HG03175 (cell line): ENCODE results near the gene USP49.
"Not testable (repeated sequence)": the region's sequence is repeated elsewhere in the genome, so short reads cannot be mapped to it uniquely, and the experiment has no call there.

ENCODE experiments used
- ATAC-seq: cut with Tn5 transposase; IDR thresholded peaks from one replicate; pipeline ENCODE4 v1.9.1; 2021; ENCODE audit warnings: mild to moderate bottlenecking, moderate library complexity; ENCODE audit not compliant: unreplicated experiment

Gene USP49

GRCh38 chr6:41783106-41783780, 111.9 kb downstream of the USP49 start:
- no peak for ATAC-seq

- ATAC-seq: no peak
These were observed 113.8 kb downstream of the USP49 start for GRCh38 chr6:41781366-41781730.

DNA sequence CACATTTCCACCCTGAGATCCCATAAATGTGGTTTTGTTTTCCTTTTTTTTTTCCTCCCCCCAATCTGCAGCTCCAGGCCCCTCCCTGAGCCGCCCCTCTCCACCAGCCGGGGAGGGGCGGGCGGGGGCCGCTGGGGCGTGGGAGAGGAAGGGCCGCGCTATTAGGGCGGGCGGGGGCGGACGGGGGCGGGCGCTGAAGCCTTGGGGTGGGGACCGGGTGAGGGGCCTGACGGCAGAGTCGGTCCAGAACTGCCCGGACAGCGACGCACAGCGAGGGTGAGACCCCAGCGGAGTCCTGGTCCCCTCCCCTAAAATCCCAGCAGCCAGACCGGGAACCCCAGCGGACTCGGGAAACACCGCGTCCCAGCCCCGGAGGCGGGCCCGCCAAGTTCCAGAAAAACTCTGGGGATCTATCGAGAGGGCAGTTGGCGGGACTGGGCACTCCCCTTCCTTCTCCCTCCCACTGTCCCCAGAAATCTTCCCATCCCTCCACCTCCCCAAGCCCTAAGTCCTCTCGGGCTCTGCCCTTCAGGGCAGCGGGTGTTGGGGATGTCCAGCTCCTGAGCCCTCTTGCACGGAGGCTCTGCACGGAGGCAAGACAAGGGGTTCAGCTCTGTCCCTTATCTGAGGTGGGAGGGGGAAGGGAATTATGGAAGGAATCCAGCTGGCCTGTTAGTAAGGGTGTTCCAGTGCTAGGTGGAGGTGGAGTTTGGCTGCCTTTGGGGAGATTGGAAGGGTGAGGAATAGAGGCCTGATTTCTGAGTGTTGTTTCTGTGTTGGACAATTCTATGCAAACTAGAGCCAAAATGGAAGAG, 114.4 kb downstream of the USP49 start, which contains the start of gene PRICKLE4:
Gene PRICKLE4 (plus strand): TSS at position 232 of the 815 bp plus-strand sequence. CDS start 2,692 bp downstream, outside the sequence.
- no peak for ATAC-seq

- peak; percentile 94 for ATAC-seq
These were observed 115.2 kb downstream of the USP49 start, which contains the start of gene FRS3 for GRCh38 chr6:41779788-41780550. TSS of gene FRS3 (minus strand) at chr6:41779900. CDS start at chr6:41776987, 2,913 bp downstream.

DNA sequence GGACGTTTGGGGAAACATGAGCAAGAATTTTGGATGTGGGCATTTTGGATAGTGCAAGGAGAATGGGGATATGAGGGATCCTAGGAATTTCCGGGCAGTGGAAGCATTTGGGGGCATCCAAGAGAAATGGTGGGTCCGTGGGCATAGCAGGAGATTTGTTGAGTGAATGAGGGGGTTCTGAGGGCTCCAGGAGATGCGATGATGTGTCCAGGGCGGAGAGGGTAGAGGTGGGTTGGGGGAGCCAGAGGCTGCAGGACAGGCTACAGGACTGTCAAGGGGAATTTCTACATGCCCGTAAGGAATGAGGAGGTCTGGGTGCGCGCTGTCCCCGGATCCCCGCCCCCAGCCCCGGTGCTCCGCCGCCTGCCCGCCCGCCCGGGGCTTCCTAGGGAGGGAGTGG, 115.8 kb downstream of the USP49 start:
- no peak for ATAC-seq

- no peak for ATAC-seq
These were observed 116.3 kb downstream of the USP49 start for GRCh38 chr6:41778895-41779294.

DNA sequence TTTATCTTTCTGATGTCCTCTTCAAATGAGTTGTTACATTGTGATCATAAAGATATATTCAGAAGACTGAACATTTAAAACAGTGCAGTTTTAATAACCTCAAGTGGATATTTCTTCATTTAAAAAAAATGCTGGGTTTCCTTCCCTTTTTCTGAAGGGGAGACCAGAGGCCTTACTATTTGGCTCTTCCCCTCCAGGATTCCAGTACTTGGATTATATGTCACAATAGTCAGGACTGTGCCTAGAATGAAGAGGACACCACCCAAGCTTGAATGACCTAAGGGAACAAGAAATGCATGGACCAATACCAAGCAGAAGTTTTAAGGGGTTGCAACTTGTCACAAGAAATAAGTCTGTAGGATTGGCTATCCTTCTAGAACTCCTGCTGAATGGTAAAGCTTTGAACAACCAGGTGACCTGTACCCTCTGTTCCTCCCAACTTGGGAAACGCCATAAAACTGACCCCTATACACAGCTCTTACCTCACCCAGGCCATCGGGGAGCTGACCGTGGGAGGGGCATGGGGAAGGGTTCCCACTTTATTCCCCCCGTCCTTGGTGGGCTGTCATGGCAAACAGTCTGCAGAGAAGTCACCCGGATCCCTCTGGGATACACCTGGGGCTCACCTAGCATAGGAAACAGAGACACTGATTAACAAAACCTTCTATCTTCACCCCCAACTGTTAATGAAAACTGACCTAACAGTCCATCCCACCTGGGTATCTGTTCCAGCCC, 117.5 kb downstream of the USP49 start:
- no peak for ATAC-seq

DNA sequence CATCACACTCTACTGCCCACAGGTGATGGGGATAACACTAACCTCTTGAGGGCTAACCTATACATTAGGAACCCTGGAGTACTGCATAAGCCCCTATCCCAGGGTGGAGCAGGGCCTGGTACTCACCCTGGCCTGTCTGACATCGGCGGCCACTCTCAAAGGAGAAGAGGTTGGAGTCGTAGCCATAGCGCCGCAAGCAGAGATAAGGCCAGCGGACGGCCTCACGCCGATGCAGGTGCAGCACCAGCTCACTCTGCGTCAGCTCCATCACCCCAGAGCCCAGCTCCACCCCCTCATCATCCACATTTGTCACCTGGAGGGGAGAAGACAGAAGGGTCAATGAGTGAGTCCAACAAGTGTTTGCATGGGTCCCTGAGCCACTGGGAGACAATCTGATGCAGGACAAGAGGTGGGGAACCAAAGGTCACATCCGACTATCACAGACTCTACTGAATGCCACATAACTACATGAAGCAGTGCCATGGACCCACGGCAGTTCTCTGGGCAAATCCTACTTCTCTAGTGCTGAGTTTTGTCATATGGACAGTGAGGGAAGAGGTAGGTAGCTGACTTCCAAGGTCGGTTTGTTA, 119.8 kb downstream of the USP49 start:
- no peak for ATAC-seq

DNA sequence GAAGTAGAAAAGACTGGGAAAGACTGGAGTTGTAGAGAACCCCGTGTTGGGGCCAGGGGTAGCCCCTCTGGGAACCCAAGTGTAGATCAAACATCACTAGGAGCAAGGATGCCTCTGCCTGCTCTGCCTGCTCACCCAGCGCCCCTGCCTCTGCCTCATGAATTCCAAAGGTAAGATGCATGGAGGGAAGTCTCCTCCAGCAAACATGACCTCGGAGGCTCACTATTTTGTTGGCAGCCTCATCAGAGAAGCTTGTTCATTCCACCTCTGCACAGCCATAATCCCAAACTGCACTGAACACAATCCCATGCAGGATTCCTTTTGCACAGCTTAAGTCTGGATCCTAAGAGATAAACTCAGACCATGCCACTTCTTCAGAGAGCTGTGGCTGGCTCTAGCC, 120.3 kb downstream of the USP49 start:
- ATAC-seq: no peak

GRCh38 chr6:41771058-41771983, 123.9 kb downstream of the USP49 start:
- no peak for ATAC-seq

DNA sequence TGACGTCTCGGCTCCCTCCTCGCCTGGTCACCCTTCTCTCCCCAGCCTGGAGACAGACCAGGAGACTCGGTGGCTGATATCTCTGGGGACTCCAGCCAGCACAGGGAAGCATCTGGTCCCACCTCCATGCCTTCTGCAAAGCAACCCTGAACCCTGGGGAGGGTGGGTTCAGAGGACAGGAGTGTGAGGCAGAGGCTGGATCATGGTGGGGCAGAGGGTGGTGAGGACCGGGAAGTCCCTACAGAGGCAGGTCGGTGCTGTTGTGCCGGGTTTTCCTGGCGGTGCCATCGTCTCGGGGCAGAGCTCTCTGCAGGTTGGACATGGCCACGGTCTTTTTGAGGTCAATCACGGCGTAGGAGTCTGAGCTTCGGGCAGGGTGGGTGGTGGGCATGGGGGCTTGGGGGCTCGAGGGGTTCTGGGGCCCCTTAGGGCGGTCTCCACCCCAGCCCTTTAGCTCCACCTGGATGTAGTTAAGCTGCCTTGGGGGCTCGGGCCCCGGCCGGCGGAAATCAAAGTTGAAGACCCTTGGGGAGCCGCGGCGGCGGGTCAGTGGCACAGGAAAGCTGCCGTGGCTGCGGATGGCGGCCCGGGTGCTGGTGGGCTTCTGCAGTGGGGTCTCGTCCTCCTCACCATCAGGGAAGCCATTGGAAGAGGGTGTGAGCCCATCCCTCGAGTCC, 124.7 kb downstream of the USP49 start:
- ATAC-seq: no peak

DNA sequence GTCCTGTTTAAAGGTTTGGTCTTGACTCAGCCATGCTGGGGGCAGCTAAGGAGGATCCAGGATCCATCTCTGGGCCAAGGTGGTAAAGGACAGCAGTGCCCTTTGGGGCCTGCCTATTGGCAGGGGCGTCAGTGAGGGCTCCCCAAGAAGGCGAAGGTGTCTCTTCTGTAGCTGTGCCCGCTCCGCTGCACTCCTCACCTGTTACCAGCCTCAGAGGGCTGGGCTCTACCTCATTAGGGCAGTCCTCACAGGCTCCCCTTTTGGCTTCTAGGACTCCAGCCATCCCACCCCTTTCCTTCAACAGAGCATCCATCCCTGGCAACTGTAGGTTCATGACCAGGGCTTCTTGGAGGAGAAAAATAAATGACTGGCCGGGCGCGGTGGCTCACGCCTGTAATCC, 125.8 kb downstream of the USP49 start:
- ATAC-seq: no peak

GRCh38 chr6:41768545-41769308, 126.4 kb downstream of the USP49 start:
- ATAC-seq: no peak

- ATAC-seq: no peak
These were observed 127.9 kb downstream of the USP49 start for GRCh38 chr6:41767112-41767833.

DNA sequence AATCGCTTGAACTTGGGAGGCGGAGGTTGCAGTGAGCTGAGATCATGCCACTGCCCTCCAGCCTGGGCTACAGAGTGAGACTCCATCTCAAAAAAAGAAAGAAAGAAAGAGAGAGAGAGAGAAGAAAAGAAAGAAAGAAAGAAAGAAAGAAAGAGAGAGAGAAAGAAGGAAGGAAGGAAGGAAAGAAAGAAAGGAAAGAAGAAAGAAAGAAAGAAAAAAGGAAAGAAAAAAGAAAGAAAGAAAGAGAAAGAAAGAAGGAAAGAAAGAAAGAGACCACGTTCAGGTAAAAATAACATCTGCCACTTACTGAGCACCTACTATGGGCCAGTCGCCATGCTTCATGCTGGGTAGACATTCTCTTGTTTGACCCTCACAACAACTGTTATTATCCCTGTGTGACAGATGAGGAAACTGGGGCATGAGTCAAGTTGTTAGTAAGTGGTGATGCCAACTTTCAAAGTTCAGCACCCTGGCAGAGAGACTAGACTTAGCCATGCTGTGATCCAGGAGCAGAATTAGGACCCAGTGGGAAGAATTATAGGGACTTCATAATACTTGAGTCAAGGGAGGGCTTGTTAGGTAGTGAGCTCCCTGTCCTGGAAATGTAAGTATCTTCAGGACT, 129.0 kb downstream of the USP49 start:
- ATAC-seq: not testable (repeated sequence)

GRCh38 chr6:41763470-41763869, 131.7 kb downstream of the USP49 start:
- no peak for ATAC-seq
